Measurements from ENCODE around the gene BSND.
"Not testable (repeated sequence)": the region's sequence is repeated elsewhere in the genome, so short reads cannot be mapped to it uniquely, and the experiment has no call there.

Gene BSND

GRCh38 chr1:54998677-54999076, at the start of gene BSND:
Gene BSND (plus strand): TSS chr1:54998933. CDS start chr1:54999187, 254 bp downstream.
- DNase-seq = no peak

DNA sequence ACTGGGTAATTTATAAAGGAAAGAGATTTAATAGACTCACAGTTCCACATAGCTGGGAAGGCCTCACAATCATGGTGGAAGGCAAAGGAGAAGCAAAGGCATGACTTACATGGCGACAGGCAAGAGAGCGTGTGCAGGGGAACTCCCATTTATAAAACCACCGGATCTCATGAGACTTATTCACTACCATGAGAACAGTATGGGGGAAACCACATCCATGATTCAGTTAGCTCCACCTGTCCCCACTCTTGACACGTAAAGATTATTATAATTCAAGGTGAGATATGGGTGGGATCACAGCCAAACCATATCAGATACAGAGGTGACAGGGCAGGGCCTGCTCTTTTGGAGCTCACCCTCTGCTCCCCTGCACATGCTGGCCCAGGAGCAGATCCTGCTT, 49.7 kb upstream of the BSND start:
- peak; percentile 41 for DNase-seq

DNA sequence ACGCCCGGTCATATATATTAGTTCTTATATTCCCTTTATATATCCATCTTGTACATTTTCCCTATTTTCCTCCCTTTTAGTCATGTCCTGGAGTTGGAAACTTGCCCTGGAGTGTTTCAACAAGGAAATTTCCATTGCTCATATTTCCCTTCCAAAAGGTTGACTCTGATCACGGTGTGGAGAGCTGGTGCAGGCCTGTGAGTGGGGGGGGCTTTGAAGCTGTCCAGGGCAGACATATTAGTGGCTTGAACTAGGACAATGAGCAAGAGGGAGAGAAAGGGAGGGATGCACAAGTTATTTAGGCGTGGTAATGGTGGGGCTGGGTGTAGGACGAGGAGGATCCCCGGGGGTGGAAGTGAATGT, 48.7 kb upstream of the BSND start:
- DNase-seq = no peak

DNA sequence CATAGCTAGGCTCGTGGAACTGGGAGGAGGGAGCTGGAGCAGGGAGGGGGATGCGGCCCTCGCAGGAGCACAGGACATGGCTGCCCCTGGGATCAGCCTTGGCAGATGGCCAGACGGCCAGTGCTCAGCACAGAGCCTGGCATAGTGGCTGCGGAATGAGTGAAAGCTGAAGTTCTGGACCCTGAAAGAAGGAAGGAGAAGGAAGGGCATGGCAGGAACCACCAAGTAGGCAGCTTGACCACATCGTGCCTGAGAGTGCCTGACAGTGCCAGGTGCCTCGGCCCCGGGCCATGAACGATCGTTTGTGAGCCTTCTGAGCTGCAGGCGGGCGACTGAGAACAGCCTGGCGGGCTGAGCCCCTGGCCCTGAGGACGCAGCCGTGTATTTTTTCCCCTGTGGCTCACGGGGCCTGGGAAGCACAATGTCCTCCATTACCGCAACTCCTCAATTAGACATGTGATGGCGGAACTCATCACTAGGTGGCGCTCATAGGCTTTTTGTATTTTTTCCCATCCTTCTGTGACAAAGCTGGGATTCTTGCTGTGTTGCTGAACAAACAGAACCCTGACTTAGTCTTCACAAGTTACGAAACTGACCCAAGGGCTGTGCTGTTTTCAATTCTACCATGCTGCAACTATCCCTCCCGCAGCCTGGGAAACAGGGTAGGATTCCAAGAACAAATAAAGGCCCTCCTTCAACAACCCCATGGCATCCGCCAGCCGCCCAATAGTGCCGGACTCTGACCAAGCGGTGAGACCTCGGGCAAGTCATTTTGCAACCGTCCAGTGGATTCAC, 48.2 kb upstream of the BSND start:
- peak; percentile 81 for DNase-seq

DNA sequence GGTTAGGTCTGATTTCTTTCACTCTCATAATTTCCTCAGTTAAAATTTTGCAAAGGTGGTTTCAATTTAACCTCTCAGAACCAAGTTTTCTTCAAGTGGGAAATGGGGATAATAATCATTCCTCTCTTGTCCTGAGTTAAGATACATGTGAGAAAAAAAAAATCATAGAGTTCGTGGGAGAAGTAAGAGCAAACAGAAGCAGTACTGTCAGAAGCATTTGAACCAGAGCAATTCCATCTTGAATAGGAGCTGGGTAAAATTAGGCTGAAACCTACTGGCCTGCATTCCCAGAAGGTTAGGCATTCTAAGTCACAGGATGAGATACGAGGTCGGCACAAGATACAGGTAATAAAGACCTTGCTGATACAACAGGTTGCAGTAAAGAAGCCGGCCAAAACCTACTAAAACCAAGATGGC, 46.9 kb upstream of the BSND start:
- no peak for DNase-seq

DNA sequence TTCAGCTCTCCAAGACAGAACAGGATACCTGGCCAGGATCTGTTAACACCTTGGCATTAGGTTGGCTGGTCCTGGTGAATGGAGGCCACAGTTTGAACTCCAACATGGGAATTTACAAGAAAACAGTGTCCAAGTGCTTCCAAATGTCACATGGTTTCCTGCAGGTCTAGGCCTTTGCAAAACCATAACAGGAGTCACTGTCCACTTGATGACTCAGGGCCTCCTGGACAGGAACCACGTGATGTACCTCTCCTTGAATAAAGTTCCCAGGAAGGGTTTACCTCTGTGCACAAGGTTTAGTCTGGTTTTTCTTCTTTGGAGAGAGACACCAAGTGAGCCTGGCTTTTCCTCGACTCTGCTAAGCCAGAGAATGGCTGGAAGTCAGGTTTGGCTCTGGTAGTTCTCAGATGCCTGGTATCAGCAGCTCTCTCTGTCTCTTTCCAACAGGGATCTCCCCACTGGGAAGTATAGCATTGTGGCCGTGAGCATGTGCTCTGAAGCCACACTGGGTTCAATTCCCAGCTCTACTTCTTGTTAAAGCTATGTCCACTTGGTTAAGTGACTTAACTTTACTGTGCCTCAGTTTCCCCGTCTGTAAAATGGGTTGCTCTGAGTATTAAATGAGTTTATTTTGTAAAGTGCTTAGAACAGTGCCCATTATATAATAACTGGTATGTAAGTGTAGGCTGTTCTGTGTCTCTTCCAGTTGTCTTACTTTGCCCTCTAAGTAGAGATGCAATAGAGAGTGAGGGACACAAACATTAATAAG, 45.6 kb upstream of the BSND start:
- DNase-seq = no peak

- no peak for DNase-seq
Measured at GRCh38 chr1:54953846-54954245, 44.9 kb upstream of the BSND start.

GRCh38 chr1:54955359-54955758, 43.4 kb upstream of the BSND start:
- DNase-seq = no peak

DNA sequence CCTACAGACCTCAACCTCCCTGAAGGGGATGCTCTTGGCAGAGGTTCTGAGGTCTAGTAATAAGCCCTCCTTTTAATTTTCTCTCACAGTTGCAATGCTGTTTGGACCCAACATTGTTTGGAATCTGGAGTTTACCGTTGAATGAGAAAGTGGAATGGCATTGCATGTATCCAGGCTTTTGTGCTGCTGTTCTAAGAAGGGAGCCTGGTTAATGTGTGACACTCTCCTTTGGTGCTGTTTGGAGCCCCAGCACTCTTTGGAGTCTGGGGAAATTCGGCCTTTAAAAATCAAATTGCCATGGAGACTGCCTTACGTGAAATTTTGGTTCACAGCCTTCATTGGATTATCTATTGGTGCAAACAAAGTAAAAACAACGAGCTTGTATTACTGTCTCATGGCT, 42.0 kb upstream of the BSND start:
- no peak for DNase-seq

DNA sequence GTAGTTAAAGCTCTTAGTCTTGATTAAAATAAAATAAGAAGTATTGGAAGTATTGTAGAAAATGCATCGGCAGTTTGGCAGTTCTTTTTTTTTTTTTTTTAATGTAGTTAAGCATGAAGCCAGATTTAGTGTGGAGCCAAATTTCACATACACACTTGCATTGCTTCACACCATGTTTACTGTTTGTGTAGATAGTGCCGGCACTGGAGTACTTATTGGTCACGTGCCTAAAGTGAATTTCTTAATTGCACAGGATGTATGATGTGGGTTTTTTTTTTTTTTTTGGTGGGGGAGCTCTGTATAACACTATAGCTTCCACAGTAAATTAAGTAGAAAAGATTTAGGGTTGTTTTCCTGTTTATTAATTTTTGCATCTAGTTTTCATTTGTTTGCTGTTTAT, 39.5 kb upstream of the BSND start:
- DNase-seq = no peak

DNA sequence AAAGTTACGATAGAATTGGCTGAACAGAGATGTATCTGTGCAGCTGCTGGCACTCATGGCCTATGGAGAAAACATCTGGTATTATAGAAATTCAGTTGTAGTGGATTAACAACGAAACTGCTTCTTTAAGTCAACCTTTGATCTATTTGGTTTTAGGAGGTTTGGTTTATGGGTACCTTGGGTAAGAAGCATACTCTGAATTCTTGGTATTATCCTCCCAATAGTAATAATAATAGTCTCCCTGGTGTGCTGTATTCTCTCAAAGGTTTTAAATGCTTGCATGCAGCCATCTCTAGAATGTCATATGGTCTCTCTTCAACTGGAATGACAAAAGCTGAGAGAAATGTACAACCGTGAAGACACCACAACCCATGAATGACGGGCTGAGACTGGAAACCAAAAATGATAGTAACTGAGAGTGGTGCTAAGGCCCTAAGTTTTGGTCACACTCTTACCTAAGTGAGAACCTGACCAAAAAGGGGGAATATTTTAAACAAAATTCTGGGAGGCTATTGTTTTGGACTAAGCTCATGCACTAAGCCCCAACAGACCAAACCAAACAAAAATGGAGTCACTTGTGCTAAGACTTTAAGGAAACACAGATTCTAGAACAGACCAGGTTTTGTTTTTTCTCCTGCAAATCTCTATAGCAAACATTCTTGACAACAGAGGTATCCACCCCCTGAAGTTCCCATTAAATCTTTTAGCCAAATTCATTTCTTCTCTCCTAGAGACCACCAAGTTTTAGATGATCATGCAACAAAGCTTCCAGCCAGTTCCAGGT, 35.9 kb upstream of the BSND start:
- no peak for DNase-seq

DNA sequence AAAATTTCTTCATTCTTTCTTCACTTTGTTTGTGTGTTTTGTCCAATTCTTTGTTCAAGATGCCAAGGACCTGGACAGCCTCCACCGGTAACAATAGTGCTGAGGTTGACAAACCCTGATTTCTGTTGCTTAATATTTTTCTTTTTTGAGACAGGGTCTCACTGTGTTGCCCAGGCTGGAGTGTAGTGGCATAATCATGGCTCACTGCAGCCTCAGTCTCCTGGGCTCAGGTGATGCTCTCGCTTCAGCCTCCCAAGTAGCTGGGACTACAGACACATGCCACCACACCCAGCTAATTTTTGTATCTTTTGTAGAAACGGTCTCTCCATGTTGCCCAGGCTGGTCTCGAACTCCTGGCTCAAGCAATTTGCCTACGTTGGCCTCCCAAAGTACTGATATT, 34.9 kb upstream of the BSND start:
- not testable (repeated sequence) for DNase-seq

GRCh38 chr1:54965624-54966340, 33.0 kb upstream of the BSND start:
- DNase-seq = peak; percentile 90

- peak; percentile 38 for DNase-seq
Measured at GRCh38 chr1:54967372-54967771, 31.4 kb upstream of the BSND start.

- no peak for DNase-seq
Measured at GRCh38 chr1:54968551-54968950, 30.2 kb upstream of the BSND start.

DNA sequence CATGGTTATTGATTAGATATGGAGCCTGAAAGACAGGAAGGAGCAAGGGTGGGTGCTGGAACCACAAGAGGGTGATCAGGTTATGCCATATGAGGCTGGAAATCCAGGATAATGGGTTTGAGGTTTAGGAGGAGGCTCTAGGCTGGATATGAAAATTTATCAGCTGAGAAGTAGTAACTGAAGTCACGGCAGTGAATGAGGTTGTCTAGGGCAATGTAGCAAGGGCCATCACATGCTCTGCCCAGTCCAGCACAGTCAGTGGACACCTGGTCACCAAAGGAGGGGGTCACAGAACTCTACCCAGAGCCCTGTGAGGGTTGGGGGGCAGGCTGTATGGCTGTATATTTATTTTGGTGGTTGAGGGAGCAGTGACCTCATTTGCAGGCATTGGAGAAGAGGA, 28.9 kb upstream of the BSND start:
- DNase-seq = no peak

DNA sequence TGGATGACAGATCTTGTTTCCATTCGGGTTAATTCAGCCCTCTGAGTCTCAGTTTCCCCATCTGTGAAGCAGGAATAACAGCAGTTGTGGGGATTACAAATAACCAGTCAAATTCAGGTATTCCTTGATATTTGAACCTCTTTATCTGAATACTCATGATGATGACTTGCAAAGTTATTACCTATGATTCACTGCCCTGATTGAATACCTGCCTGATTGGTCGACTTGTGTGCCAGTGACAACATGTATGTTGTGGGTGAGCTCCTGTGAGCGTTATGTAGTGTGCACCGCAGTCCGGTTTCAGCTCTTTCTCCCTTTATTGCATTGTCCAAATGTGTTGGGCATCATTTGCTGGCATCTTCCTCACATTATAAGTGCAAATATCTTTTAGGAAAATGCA, 27.8 kb upstream of the BSND start:
- DNase-seq = no peak

DNA sequence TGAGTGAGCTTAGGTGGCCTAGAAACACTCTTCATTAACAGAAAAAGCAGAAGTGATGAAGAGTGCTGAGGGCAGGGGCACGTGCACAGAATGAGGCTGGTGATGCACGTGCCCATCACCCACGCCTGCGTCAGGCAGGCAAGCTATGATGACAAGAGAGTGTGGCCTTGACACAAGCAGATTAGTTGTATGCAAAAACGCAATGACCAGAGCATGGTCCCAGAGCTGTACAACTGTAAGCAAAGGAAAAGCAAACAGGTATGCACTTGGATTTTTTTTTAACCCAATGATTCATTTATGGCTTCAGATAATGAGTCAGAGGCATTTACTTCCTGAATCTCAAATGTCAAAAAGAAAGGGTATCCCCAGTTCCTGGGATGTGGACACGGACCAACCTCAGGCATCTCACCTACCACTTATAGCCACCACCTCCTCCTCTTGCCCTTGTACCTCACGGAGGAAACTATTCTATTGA, 27.4 kb upstream of the BSND start:
- DNase-seq = peak; percentile 64

- DNase-seq = no peak
Measured at GRCh38 chr1:54972436-54972835, 26.3 kb upstream of the BSND start.

DNA sequence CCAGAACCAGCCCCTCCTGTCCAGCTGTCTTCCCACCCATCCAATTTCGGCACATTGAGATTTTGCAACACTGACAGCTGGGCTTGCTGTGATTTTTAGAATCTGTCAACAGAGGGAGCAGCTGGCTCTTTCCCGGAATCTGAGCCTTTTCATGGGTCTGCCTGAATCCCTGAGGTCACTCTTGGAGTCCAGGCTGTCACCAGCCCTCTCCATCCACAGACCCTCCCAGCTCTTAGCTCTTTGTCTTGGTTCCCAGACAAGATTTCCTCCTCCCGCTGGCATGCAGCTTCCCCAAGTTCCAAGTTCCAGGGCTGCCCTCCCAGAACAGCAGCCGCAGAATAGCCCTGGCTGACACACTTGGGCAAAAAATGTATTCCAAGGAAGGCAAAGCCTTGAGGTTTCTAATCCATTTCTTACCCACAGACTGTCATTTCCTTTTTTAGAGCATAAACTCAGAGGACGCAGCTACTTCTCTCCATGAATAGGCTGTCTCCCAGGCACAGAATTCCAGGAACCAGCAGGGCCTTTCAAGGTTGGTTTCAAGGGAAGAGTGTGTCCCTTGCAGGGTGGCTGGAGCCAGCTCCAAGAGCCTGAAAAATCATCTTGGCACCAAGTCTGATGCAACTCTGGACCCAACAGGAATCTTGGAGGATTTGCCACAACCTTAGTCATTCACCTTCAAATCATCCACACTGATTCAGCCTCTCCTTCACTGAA, 25.4 kb upstream of the BSND start:
- DNase-seq = peak; percentile 35

- no peak for DNase-seq
Measured at GRCh38 chr1:54975356-54976108, 23.2 kb upstream of the BSND start.

All from suppressor macrophage treated with lipopolysaccharide for 4 hours (primary cell).